Effector memory CD8-positive, alpha-beta T cell (primary cell): Measurements from ENCODE around the gene EBI3.

Experiments used
- ATAC-seq: fragments of 150-1000 bp; cut with Tn5 transposase; replicated peaks from 2 replicates; pipeline ENCODE4 v1.10.0; 2021; ENCODE audit warnings: mild to moderate bottlenecking, moderate library complexity
- DNase-seq, 3 experiments: peaks; one replicate each; pipeline ENCODE4 v3.0.0; 2021
- H3K27ac Mint-ChIP-seq, 2 donors: one replicate each; pipeline ENCODE4 v1.8.0; 2022; ENCODE audit warnings: mild to moderate bottlenecking in 2 of 2, mixed read lengths in 2 of 2, moderate library complexity in 2 of 2
- H3K27me3 Mint-ChIP-seq, 2 donors: one replicate each; pipeline ENCODE4 v1.8.0; 2022; ENCODE audit warnings: mixed read lengths in 2 of 2
- H3K36me3 Mint-ChIP-seq: one replicate; pipeline ENCODE4 v1.8.0; 2022; ENCODE audit warnings: mild to moderate bottlenecking, moderate library complexity, mixed read lengths; ENCODE audit not compliant: insufficient read depth
- H3K4me1 Mint-ChIP-seq, 2 donors: one replicate each; pipeline ENCODE4 v1.8.0; 2022; ENCODE audit warnings: low read depth in 2 of 2, mixed read lengths in 2 of 2
- H3K4me3 Mint-ChIP-seq, 2 donors: one replicate each; pipeline ENCODE4 v1.8.0; 2022; ENCODE audit warnings: mild to moderate bottlenecking in 2 of 2, mixed read lengths in 2 of 2, moderate library complexity in 2 of 2
- H3K9me3 Mint-ChIP-seq, 2 donors: one replicate each; pipeline ENCODE4 v1.8.0; 2022; ENCODE audit warnings: mixed read lengths in 2 of 2

The EBI3 gene

GRCh38 chr19:4196009-4196408 is 33.3 kb upstream of the EBI3 start:
- DNase-seq (no peak), ATAC-seq (no peak)
- H3K27ac Mint-ChIP-seq, result no peak overlapping the region
- no peaks in the 10 kb centered on the region for H3K9me3 Mint-ChIP-seq
- H3K4me3 Mint-ChIP-seq, result no peak overlapping the region
- H3K36me3 Mint-ChIP-seq, result peaks cover 2% of the 10 kb centered on the region
- H3K27me3 Mint-ChIP-seq, result peaks cover 35 to 79% of the 10 kb centered on the region in 2 donors
- H3K4me1 Mint-ChIP-seq, result peaks cover 9 to 13% of the 10 kb centered on the region in 2 donors

DNA sequence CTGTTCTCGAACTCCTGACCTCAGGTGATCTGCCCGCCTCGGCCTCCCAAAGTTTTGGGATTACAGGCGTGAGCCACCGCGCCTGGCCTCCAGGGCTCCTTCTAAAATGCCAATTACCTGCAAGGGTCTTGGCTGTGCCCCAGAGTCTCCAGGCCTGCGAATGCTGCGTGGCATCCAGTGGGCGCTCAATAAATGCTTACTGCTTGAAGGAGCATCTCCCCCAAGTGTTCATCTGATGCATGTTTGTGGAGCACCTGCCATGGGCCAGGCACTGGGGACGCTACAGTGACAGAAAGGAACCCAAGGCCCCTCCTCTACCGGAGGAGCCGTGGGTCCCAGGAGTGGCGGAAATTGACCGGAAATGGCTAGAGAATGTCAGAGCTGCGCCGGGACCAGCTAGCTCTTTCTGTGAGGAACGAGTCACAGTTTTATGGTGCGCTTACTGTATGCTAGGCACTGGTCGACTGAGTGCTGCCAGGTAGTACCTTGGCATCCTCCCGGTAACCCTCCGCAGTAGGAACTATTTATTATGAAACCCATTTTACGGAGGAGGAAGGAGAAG is 32.7 kb upstream of the EBI3 start:
- no peak overlapping the region for H3K4me3 Mint-ChIP-seq
- DNase-seq (no peak), ATAC-seq (no peak)
- H3K27ac Mint-ChIP-seq, result no peak overlapping the region
- H3K4me1 Mint-ChIP-seq, result peaks cover 9 to 13% of the 10 kb centered on the region in 2 donors
- no peaks in the 10 kb centered on the region for H3K9me3 Mint-ChIP-seq
- H3K36me3 Mint-ChIP-seq, result peaks cover 2% of the 10 kb centered on the region
- H3K27me3 Mint-ChIP-seq, result peaks cover 35 to 79% of the 10 kb centered on the region in 2 donors

GRCh38 chr19:4197228-4197624 is 32.1 kb upstream of the EBI3 start:
- Mint-ChIP-seq H3K27me3 (peaks cover 35 to 79% of the 10 kb centered on the region in 2 donors), H3K4me1 (peaks cover 9 to 13% of the 10 kb centered on the region in 2 donors), H3K27ac (no peak overlapping the region), H3K4me3 (no peak overlapping the region), H3K36me3 (peaks cover 2% of the 10 kb centered on the region), H3K9me3 (no peaks in the 10 kb centered on the region)
- ATAC-seq, result no peak
- DNase-seq, result no peak

DNA sequence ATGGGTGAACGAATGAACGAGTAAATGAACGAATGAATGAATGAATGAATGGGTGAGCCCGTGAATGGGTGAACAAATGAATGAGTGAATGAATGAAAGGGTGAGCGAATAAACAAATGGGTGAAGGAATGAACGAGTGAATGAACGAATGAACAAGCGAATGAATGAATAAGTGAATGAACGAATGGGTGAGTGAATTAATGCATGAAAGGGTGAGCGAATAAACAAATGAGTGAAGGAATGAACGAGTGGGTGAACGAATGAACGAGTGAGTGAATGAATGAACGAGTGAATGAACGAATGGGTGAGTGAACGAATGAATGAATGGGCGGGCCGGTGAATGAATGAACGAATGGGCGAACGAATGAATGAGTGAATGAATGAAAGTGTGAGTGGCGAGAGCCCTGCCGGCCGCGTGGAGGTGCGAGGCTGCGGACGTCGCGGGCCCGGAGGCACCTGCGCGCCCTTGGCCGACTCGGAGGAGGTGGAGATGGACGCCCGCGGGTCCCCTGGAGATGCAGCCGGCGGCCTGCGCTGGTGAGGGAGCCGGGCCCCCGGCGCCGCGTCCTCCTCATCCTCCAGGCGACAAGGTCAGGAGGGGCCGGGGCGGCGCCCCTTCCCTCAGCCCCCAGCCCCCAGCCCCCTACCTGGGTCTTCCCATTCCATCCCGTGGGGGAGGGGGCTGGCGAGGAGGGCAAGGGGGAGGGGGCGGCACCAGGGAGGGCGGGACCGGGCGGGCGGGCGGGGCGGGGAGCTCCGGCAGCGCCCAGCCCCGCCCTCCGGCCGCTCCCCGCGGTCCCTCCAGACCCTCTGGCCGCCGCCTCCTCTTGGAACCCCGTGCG is 31.5 kb upstream of the EBI3 start:
- Mint-ChIP-seq H3K27me3 (peaks cover 35 to 79% of the 10 kb centered on the region in 2 donors), H3K27ac (no peak overlapping the region), H3K4me1 (peaks cover 9 to 13% of the 10 kb centered on the region in 2 donors), H3K9me3 (no peaks in the 10 kb centered on the region), H3K4me3 (peak overlapping the region; percentile 5 to 9), H3K36me3 (peaks cover 2% of the 10 kb centered on the region)
- no peak for ATAC-seq
- DNase-seq, result no peak

DNA sequence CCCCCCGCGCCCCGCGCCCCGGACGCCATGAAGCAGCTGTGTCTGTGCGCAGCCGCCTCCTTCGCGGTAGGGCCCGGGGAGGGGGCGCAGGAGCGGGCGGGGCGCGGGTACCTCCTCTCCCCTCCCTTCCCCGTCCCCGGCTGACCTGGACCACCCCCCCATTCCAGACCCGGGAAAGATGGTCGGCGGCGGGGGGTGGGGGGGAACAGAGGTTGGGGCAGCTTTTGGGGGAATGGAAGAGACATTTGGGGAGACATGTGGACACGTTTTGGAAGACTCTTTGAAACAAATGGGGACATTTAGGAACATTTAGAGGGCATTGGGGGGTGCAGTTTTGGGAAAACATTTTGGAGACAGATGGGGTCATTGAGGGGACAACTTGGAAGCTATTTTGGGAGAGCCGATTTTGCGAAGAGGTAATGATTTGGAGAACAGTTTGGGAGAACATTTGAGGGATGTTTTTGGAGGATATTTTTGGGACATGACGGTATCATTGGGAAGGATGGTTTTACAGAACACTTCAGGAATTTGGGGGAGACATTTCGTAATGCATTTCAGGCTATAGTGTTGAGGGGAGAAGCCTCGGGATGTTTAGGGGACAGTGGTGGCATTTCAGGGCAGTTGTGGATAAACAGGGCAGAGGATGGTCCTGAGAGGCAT is 30.7 kb upstream of the EBI3 start:
- ATAC-seq (no peak), DNase-seq (no peak)
- H3K36me3 Mint-ChIP-seq, result peaks cover 2% of the 10 kb centered on the region
- peaks cover 9 to 13% of the 10 kb centered on the region in 2 donors for H3K4me1 Mint-ChIP-seq
- no peak overlapping the region for H3K4me3 Mint-ChIP-seq
- no peaks in the 10 kb centered on the region for H3K9me3 Mint-ChIP-seq
- no peak overlapping the region for H3K27ac Mint-ChIP-seq
- H3K27me3 Mint-ChIP-seq, result peaks cover 35 to 71% of the 10 kb centered on the region in 2 donors

DNA sequence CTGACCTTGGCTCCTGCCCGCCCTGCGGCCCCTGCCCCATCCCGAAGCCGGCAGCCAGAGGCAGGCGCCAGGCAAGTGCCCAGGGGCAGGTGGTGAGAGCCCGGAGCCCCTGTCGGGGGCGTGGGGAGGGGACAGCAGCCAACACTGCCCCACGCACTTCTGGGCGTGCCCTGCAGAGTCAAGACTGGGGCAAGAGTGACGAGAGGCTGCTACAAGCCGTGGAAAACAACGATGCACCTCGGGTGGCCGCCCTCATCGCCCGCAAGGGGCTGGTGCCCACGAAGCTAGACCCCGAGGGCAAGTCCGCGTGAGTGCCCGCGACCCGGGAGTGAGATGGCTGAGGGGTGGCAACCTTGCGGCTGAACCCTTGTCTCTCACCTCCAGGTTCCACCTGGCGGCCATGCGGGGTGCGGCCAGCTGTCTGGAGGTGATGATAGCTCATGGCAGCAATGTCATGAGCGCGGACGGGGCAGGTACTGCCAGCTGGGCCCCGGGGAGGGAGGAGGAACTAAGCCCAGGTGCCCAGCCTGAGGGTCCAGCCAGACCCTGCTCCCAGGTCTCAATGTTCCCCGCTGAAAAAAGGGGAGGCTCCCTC is 29.5 kb upstream of the EBI3 start:
- H3K27ac Mint-ChIP-seq, result no peak overlapping the region
- peaks cover 27 to 59% of the 10 kb centered on the region in 2 donors for H3K27me3 Mint-ChIP-seq
- no peaks in the 10 kb centered on the region for H3K9me3 Mint-ChIP-seq
- H3K4me3 Mint-ChIP-seq, result no peak overlapping the region
- ATAC-seq (no peak), DNase-seq (no peak)
- H3K36me3 Mint-ChIP-seq, result peaks cover 2% of the 10 kb centered on the region
- peaks cover 9% of the 10 kb centered on the region in 2 donors for H3K4me1 Mint-ChIP-seq

- Mint-ChIP-seq H3K27ac (peak overlapping the region in 1 of 2 donors; percentile 2), H3K9me3 (no peaks in the 10 kb centered on the region), H3K4me3 (no peak overlapping the region), H3K4me1 (peaks cover 9% of the 10 kb centered on the region in 2 donors), H3K36me3 (peaks cover 2% of the 10 kb centered on the region), H3K27me3 (peaks cover 23 to 47% of the 10 kb centered on the region in 2 donors)
- no peak for DNase-seq
- ATAC-seq, result no peak
Observed at GRCh38 chr19:4200940-4201542, 28.3 kb upstream of the EBI3 start.

GRCh38 chr19:4201798-4202197 is 27.5 kb upstream of the EBI3 start:
- no peak overlapping the region for H3K4me3 Mint-ChIP-seq
- H3K36me3 Mint-ChIP-seq, result peaks cover 2% of the 10 kb centered on the region
- DNase-seq (no peak), ATAC-seq (no peak)
- peaks cover 21 to 39% of the 10 kb centered on the region in 2 donors for H3K27me3 Mint-ChIP-seq
- H3K4me1 Mint-ChIP-seq, result peaks cover 9% of the 10 kb centered on the region in 2 donors
- H3K9me3 Mint-ChIP-seq, result no peaks in the 10 kb centered on the region
- no peak overlapping the region for H3K27ac Mint-ChIP-seq

DNA sequence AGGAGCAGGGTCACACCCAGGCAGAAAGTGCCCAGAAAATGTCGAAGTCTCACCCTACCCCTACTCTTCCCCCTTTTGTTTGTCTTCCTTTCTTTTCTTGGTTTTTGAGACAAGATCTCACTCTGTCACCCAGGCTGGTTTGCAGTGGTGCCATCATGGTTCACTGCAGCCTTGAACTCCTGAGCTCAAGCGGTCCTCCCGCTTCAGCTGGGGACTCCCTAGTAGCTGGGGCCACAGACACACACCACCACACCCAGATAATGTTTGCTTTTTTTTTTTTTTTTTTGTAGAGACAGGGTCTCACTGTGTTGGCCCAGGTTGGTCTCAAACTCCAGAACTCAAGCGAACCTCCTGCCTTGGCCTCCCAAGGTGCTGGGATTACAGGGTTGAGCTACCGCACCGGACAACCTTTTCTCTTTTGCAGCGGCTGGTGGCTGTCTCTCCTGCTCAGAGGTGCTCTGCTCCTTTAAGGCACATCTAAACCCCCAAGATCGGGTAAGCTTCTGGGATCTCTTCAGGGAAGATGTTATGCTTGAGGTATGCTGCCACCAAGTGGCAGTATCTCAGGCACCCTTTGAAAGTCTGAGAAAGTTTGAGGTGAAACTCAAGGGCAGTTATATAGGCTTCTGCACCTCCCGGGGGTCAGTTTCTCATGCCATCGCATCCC is 22.4 kb upstream of the EBI3 start:
- Mint-ChIP-seq H3K4me3 (no peak overlapping the region), H3K27ac (no peak overlapping the region), H3K36me3 (no peaks in the 10 kb centered on the region), H3K27me3 (peaks cover 0 to 30% of the 10 kb centered on the region in 2 donors), H3K9me3 (no peaks in the 10 kb centered on the region), H3K4me1 (no peaks in the 10 kb centered on the region)
- ATAC-seq, result no peak
- no peak for DNase-seq

DNA sequence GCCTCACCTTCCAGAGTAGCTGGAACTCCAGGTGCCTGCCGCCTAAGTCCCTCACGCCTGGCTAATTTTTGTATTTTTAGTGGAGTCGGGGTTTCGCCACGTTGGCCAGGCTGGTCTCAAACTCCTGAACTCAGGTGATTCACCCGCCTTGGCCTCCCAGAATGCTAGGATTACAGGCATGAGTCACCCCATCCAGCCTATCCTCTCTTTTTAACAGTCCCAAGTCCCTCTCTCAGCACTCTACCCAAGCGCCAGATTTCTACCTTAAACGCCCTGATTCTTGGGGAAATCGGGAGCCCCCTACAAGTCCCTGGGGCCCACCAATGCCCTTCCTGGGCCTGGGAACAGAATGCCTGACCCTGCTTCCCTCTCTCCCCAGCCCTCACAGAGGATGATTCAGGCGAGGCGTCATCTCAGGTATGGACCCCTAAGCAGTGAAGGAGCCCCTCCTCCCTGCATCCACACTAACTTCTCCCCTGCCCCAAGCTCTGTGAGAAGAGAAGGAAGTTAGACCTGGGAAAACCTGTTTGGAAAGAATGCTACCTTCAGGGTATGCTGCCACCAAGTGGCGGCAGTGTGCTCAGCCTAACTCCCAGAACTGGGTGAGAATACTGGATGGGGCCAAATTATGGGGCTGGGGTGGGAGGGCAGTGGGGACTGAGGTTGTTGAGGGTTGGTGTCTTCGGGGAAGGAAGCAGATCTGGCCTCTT is 20.8 kb upstream of the EBI3 start:
- no peak overlapping the region for H3K27ac Mint-ChIP-seq
- no peaks in the 10 kb centered on the region for H3K4me1 Mint-ChIP-seq
- H3K27me3 Mint-ChIP-seq, result peaks cover 0 to 37% of the 10 kb centered on the region in 2 donors
- no peak overlapping the region for H3K4me3 Mint-ChIP-seq
- no peaks in the 10 kb centered on the region for H3K9me3 Mint-ChIP-seq
- ATAC-seq (no peak), DNase-seq (no peak)
- no peaks in the 10 kb centered on the region for H3K36me3 Mint-ChIP-seq

- Mint-ChIP-seq H3K4me3 (no peak overlapping the region), H3K27ac (no peak overlapping the region), H3K27me3 (peaks cover 0 to 37% of the 10 kb centered on the region in 2 donors), H3K4me1 (peaks cover 9 to 12% of the 10 kb centered on the region in 2 donors), H3K36me3 (no peaks in the 10 kb centered on the region), H3K9me3 (no peaks in the 10 kb centered on the region)
- ATAC-seq, result no peak
- DNase-seq, result no peak
Observed at GRCh38 chr19:4210166-4210731, 19.1 kb upstream of the EBI3 start.

DNA sequence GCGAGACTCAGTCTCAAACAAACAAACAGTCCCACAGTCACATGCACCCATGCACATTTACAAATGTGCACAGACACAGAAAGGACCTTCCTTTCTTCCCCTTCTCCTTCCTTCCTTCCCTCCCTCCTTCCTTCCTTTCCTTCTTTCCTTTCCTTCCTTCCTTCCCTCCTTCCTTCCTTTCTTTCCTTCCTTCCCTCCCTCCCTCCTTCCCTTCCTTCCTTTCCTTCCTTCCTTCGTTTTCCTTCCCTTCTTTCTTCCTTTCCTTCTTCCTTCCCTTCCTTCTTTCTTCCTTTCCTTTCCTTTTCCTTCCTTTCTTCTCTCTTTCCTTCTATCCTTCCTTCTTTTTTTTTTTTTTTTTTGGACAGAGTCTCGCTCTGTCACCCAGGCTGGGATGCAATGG is 16.2 kb upstream of the EBI3 start:
- no peak for DNase-seq
- H3K4me1 Mint-ChIP-seq, result peaks cover 9 to 12% of the 10 kb centered on the region in 2 donors
- H3K4me3 Mint-ChIP-seq, result no peak overlapping the region
- H3K27me3 Mint-ChIP-seq, result peaks cover 0 to 28% of the 10 kb centered on the region in 2 donors
- ATAC-seq, result no peak
- no peak overlapping the region for H3K27ac Mint-ChIP-seq
- no peaks in the 10 kb centered on the region for H3K9me3 Mint-ChIP-seq
- H3K36me3 Mint-ChIP-seq, result no peaks in the 10 kb centered on the region
